GM18498 (cell line): ENCODE data around the gene SLC35A1.
"Not testable (repeated sequence)": the region's sequence is repeated elsewhere in the genome, so short reads cannot be mapped to it uniquely, and the experiment has no call there.

Experiments
- ATAC-seq: cut with Tn5 transposase; IDR thresholded peaks from one replicate; pipeline ENCODE4 v1.9.1; 2021; ENCODE audit warnings: mild to moderate bottlenecking, moderate library complexity; ENCODE audit not compliant: unreplicated experiment

Gene SLC35A1, protein sequence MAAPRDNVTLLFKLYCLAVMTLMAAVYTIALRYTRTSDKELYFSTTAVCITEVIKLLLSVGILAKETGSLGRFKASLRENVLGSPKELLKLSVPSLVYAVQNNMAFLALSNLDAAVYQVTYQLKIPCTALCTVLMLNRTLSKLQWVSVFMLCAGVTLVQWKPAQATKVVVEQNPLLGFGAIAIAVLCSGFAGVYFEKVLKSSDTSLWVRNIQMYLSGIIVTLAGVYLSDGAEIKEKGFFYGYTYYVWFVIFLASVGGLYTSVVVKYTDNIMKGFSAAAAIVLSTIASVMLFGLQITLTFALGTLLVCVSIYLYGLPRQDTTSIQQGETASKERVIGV

GRCh38 chr6:87472525-87473418, at the start of gene SLC35A1:
TSS of gene SLC35A1 (plus strand) at chr6:87472974. CDS start at chr6:87473004, 30 bp downstream.
- ATAC-seq: peak; percentile 93

DNA sequence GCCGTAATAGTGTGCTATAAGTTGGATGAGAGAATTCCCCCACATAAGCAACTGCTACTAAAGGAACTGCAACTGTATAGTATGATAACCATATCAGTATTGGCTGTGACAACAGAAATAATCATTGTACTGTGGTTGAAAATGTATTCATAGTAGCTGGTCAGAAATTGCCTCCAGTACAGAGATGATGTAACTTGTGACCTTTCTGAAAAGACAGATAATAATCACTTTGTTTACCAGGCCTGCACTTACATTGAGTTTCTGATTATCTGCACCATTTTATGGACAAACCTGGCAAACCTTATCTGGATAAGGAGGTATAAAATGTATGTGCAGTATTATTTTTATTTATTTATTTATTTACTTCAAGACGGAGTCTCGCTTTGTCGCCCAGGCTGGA, 46.0 kb upstream of the SLC35A1 start:
- ATAC-seq: no peak

GRCh38 chr6:87430499-87430898, 42.3 kb upstream of the SLC35A1 start:
- ATAC-seq: no peak

GRCh38 chr6:87431263-87431662, 41.5 kb upstream of the SLC35A1 start:
- ATAC-seq: no peak

GRCh38 chr6:87436435-87436834, 36.3 kb upstream of the SLC35A1 start:
- peak; percentile 52 for ATAC-seq

- ATAC-seq: no peak
Observed at GRCh38 chr6:87441711-87442110, 31.1 kb upstream of the SLC35A1 start.

- ATAC-seq: no peak
Observed at GRCh38 chr6:87444362-87444761, 28.4 kb upstream of the SLC35A1 start.

- no peak for ATAC-seq
Observed at GRCh38 chr6:87465051-87465450, 7.7 kb upstream of the SLC35A1 start.

GRCh38 chr6:87473419-87473903, 687 bp downstream of the SLC35A1 start:
- ATAC-seq: peak; percentile 74

GRCh38 chr6:87481931-87482330, 9.2 kb downstream of the SLC35A1 start:
- ATAC-seq: no peak

DNA sequence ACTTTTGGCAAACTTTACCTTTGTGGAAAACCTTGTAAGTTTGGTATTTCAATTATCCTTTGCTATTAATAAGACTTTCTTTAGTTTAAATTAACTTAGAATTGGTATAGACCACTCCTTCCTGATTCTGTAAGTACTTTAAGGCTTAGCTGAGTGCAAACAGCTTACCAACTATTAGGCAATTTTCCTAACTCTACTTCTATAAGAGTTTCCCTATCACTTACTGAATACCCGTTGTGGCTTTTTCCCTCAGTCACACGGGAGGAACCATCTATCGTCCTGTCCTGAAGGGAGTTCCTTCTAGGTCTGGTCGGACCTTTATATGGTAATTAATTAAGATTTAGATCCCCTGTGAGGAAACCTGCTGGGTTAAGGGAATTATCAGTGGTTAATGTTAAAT, 9.6 kb downstream of the SLC35A1 start:
- no peak for ATAC-seq

GRCh38 chr6:87483929-87484328, 11.2 kb downstream of the SLC35A1 start:
- ATAC-seq: no peak

DNA sequence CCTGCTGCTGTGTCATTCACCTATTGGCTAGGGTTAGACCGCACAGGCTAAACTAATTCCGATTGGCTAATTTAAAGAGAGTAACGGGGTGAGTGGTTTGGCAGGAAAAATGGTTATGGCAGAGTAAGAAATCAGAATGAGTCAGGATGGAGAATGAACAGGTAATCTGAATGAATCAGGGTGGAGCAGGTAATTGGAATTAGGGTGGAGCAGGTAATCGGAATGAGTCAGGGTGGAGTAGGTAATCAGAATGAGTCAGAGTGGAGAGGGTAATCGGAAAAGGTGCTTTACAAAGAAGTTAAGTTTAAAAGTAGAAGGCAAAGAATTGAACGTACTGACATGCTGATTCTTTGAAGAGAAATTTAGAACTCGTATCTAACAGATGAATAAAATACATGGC, 11.7 kb downstream of the SLC35A1 start:
- ATAC-seq: no peak

- no peak for ATAC-seq
Observed at GRCh38 chr6:87487555-87487954, 14.8 kb downstream of the SLC35A1 start.

DNA sequence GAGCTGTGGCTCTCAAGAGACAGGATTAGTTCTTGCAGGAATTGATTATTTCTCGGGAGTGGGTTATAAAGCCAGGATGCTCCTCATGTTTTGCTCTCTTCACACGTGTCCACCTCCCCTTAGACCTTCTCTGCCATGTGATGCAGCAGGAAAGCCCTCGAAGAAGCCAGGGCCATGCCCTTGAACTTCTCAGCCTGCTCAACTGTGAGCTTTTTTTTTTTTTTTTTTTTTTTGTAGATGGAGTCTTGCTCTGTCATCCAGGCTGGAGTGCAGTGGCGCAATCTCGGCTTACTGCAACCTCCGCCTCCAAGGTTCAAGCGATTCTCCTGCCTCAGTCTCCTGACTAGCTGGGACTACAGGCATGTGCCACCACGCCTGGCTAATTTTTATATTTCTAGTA, 16.6 kb downstream of the SLC35A1 start:
- ATAC-seq: not testable (repeated sequence)

DNA sequence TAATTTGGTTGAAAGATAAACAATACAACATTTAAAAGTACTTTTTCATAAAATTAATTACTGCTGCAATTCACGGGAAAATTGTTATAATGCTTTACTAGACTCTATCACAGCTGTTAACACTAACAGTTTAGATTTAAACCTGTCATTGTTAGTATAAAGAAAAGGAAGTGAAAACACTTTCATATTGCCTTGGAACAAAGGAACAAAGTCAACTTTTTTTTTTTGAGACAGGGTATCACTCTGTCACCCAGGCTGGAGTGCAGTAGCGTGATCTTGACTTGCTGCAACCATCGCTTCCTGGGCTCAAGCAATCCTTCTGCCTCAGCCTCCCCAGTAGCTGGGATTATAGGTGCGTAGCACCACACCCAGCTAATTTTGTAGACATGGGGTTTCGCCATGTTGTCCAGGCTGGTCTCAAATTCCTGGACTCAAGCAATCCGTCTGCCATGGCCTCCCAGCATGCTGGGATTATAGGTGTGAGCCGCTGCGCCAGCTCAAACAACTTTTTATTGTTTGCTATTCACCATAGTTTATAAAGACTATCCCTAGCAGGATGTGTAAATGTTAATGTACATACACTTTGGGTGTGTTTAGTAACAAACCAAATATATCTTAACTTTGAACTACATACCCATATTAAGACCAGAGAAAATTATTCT, 22.1 kb downstream of the SLC35A1 start:
- ATAC-seq: peak; percentile 84

DNA sequence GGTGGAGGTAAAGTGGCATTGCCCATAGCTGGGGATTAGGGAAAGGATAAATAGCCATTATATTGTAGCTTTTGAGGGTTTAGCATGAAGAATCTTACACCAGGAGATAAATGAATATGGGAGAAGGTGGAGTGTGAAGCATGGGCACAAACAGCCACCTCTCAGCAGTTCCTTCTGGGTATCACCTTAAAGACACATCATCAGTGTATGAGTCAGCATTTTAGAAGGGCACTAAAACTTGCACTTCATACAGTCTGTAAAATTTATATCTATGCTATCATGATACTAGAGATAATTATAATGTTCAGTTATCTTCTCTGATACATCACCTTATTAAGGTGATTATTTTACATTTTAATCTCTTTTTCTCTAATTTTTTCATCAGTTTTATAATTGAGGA, 25.3 kb downstream of the SLC35A1 start:
- ATAC-seq: no peak

- no peak for ATAC-seq
Observed at GRCh38 chr6:87501809-87502572, 29.2 kb downstream of the SLC35A1 start.

GRCh38 chr6:87504441-87504840, 31.7 kb downstream of the SLC35A1 start:
- ATAC-seq: no peak

DNA sequence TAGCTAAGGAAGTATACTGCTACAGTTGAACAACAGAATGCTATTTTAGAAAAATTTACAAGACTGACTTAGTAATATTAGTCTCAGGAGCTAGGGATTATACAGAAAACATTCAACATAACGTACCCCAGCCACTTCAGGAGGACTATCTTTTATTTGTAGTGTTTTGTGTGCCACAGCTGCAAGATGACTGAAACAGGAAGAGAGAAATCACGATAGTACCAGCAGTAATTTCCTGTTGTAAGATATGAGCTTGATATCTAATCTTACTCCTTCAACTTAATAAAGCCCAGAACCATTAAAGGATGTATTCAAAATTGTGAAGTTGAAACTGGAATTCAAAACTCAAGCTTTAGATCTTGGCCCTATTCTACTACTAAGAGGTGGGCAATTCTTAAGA, 42.1 kb downstream of the SLC35A1 start:
- ATAC-seq: no peak

- ATAC-seq: no peak
Observed at GRCh38 chr6:87518453-87518852, 45.7 kb downstream of the SLC35A1 start.
